ENCODE data around the gene DYNLL1.
"Not testable (repeated sequence)": the region's sequence is repeated elsewhere in the genome, so short reads cannot be mapped to it uniquely, and the experiment has no call there.

Gene DYNLL1

GRCh38 chr12:120475643-120476042, 20.3 kb upstream of the DYNLL1 start:
- DNase-seq: no peak

DNA sequence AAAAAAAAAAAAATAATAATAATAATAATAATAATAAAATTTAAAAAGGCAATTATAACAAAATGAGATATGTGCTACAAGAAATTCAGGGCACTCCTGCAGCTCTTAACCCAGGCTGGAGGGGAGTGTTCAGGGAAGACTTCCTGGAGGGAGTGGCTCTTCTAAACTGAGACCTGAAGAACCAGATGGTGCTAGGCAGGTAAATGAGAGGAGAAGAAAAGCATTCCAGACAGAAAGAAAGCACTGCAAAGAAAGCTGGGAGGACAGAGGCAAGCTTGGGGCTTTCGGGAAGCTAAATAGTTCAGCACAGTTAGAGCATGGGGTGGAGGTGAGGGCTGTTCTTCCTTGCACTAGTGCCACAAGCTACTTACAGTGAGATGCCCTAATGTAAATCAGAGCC, 16.5 kb upstream of the DYNLL1 start:
- no peak for DNase-seq

DNA sequence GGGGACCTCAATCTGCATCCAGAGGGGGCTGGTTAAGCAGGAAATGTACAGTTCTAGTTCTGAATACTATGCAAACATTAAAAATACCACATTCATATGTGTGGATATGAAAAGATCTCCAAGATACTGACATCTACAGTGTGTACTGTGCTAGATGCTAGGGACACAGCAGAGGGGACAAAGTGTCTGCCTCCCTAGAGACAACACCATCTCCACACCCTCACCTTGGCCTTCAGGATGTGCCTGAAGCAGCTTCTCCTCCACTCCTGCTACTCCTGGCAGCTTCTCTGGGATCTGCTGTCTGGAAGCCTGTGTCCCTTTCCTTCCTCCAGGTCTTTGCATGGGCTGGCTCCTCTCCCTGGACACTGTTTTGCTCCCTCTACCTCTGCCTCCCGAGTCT, 15.7 kb upstream of the DYNLL1 start:
- no peak for DNase-seq

DNA sequence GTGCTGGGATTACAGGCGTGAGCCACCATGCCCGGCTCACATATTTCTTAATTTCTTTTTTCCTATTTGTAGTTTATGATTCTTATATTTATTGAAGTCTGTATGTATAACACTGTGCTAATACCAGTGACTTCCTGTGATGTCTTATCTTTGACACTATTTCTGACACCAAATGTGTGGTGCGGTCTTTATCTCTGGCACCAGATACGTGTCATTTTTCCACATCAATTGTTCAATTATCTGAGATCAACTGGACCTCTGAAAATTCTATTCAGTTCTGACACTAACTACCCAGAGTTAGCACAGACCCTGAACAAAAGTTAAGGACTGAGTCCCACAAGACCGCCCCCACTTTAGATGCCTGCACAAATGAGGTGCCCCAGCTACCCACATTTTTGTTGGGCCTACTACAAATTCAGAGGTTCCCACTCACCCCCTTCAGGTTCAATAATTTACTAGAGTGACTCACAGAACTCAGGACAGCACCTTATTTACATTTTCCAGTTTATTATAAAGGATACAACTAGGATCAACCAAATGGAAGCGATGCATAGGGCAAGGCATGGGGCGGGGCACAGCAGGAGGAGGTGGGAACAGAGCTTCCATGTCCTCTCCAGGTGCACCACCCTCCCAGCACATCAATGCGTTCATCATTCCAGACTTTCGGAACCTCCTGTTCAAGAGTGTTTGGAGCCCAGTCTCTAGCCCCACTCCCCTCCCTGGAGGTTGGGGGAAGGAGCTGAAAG, 14.7 kb upstream of the DYNLL1 start:
- DNase-seq: no peak

DNA sequence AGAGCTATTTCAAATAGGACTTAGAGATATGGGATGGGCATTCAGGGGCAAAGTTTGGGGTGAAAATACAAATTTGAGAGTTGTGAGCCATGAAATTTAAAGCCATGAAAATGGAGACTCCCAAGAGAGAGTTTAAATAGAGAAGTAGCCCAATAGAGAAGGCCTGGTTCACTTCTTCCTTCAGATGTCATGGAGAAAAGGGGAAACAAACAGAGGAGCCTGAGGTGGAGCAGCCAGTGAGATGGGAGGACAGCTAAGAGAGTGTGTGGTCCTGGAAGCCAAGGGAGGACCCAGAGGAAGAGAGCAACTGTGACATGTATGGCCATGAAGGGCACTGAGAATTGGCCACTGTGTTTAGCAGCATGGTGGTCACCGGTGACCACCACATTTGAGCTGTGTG, 12.3 kb upstream of the DYNLL1 start:
- DNase-seq: no peak

- no peak for DNase-seq
These were observed 9.7 kb upstream of the DYNLL1 start for GRCh38 chr12:120485961-120486881.

DNA sequence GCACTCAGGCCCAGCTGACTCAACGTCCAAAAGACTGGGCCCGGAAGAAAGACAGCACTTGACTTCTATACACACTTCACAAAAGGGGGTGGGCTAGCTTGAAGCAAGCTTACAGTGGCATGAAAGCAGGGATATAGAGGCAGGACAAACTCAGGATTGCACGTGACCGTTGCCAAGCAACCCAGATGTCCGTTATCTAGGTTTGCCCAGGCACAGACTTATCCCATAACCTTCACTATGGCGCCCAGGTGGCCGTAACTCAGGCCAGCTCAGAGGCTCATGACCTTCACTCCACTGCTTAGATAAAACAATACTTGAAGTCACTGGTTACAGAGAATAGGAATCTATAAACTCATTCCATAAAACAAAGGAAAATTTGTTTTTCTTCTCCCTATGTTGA, 8.4 kb upstream of the DYNLL1 start:
- not testable (repeated sequence) for DNase-seq

GRCh38 chr12:120488057-120488640, 7.8 kb upstream of the DYNLL1 start:
- DNase-seq: no peak

GRCh38 chr12:120489018-120489417, 6.9 kb upstream of the DYNLL1 start:
- DNase-seq: no peak

DNA sequence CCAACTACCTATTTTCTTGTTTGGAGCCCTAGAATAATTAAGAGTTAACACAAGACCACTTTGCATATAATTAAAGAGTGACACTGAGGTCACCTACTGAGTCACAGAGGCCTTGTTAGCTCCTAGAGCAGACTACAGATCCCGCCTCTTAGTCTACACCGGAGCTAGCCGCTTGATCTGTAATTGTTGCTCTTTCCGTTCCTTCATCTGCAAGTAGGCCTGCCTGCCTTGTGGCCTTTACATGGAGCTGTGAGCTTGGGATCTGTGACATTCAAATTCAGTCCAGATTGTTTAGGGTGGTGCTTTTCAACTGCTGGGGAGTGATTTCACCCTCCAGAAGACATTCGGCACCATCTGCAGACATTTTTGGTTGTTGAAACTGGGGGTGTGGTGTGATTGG, 5.6 kb upstream of the DYNLL1 start:
- no peak for DNase-seq

DNA sequence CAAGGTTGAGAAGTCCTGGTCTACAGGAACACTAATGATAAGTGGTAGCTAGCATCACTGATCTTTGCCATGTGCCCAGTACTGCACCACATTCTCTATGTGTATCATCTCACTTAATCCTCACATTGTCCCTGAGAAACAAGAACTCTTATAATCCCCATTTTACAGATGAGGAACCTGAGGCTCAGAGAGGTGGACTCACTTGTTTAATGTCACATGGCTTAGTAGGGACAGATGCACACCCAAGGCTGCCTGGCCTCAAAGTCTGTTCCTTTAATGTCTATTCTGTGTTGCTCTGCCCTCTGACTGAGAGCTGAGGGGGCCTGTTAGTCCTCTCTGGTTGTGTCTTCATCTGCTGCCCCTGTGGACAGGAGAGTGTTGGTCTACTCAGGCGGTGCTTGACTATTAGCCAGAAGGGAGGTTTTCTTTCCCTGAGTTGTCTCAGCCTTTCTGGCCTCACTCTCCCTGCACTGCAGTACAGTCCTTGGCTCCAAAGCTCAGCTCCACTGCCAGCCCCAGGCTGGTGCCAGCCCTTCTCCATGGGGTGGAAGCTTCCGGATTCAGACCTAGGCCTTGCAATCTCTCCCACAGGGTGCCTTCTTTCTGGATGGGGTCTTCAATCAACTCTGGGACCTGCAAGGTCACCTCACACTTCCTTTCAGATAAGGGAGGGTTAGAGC, 4.9 kb upstream of the DYNLL1 start:
- DNase-seq: no peak

DNA sequence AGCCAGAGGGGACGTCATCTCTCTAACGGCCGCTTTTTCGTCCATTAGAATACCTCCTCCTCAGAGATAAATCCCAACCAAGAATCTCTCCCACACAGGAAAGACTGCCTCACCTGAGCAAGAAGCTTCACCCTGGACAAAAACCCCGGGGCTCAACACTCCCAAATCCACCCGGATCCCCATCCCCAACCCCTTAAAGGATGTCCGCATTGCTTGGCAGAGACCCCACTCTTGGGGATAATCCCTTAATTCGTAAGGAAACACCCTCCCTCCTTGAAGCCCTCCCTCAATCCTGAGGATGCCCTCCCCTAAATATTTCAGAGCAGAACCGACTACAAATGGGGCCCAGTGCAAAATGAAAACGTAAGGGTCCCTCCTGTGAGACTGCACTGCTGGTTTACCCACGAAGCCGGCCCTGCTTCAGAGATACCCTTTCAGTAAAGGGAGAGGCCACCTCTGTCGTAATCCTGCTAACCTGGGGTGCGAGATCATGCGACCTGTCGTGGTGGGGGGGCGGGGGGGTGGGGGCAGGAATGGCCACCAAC, 655 bp upstream of the DYNLL1 start:
- DNase-seq: no peak

- DNase-seq: peak; percentile 42 to 57
These were observed 764 bp downstream of the DYNLL1 start for GRCh38 chr12:120496413-120497340.

DNA sequence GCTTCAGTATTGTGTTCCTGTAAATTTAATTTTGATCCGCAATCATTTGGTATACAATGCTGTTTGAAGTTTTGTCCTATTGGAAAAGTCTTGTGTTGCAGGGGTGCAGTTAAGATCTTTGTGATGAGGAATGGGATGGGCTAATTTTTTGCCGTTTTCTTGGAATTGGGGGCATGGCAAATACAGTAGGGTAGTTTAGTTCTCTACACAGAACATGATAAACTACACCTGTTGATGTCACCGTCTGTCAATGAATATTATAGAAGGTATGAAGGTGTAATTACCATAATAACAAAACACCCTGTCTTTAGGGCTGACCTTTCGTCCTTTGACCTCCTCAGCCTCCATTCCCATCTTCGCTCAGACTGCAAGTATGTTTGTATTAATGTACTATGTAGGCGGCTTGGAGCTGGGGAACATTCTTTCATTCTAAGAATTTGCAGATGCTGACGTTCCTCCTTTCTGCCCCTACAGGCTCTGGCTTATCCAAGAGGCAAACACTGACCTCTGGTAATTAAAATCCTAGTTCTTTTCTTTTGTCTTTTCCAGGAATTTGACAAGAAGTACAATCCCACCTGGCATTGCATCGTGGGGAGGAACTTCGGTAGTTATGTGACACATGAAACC, 1.7 kb downstream of the DYNLL1 start:
- no peak for DNase-seq

DNA sequence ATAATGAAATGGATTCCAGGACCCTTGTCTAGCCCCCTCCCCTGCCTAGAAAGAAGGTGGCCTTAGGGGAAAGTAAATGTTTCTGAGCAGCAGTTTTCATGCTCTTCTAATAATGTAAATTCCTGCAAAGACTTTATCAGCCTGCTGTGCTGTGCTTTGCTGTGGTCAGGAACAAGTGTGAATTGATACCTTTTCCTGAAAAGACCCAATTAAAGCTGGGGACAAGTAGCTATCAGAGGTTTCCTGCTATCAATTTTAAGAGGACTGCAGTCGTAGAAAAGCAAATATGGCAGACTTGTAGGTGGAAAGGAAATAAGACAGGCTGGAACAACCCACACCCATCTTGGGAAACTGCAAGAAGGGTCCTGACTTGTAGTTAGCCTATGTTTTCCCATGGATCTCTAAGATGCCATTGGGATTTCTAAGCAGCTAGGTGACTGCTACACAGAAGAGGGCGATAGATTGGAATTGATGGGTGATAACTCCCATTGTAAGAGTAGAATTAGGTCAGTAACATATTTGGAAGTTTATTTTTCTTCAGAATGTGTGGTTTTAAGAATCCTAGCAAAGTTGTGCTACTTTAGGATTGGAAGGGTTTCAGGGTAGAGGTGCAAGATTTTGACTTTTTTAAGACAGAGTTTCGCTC, 3.1 kb downstream of the DYNLL1 start:
- DNase-seq: no peak

DNA sequence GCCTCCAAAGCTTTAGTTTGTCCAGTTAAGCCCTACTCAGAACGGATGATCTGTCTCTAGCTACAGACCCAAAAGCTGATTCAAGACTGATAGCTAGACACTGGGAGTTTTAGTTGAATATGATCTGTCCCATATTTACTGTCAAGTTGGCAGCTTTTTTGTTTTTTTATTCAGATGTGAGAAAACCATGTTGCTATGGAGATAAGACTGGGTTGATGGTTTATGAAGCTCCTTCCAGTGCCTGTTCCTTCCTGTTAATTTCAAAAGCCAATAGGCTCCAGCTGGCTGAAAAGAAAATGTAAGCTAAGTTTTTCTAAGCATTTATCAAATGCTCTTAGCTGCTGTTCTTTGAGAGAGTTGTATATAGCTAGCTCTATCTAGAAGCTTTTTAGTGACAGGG, 4.7 kb downstream of the DYNLL1 start:
- DNase-seq: no peak

DNA sequence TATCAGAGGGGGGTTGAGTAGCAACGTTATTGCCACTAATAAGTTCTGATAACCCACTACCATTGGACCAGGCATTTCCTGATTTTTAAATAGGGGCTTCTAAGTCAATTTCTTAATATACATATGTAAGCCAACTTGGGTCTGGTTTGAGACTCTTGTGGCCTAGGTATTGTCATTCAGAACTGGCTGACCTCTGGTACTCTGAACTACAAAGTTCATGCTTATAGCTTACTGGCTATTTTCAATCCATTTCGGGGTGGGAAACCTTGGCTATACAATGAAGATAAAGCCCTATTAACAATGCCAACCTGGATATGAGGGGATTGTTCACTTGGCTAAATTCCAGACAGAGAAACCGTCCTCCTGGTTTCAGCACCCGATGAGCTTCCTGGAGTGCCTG, 8.7 kb downstream of the DYNLL1 start:
- no peak for DNase-seq

DNA sequence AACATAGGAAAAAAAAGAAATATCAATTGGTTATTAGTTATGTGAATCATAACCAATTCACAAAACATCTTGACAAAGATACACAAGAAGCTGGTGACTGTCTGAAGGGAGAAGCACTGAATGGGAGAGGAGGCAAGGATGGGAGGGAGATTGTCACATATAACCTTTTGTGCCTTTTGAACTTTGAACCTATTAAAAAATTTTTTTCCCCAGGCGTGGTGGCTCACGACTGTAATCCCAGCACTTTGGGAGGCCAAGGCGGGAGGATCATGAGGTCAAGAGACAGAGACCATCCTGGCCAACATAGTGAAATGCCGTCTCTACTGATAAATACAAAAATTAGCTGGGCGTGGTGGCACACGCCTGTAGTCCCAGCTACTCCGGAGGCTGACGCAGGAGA, 12.6 kb downstream of the DYNLL1 start:
- DNase-seq: no peak

- no peak for DNase-seq
These were observed 18.1 kb downstream of the DYNLL1 start for GRCh38 chr12:120514002-120514401.

DNA sequence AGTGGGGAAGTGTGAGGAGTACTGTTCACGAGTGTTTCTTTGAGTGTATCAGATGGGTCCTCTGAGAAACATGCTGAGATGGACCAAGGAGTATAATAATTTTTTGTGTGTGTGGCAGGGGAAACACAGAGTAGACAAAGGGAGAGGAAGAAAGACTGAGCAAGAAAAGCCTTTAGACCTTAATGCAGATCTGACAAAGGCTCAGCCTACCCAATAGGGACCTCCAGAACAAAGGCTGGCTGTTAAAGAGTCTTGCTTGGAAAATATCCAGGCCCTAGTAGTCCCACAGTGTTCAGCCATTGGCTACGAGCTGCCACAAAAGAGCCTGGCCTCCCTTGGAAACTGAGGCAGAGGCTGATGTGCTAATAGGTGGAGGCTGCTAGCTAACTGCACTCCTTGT, 19.6 kb downstream of the DYNLL1 start:
- DNase-seq: no peak

DNA sequence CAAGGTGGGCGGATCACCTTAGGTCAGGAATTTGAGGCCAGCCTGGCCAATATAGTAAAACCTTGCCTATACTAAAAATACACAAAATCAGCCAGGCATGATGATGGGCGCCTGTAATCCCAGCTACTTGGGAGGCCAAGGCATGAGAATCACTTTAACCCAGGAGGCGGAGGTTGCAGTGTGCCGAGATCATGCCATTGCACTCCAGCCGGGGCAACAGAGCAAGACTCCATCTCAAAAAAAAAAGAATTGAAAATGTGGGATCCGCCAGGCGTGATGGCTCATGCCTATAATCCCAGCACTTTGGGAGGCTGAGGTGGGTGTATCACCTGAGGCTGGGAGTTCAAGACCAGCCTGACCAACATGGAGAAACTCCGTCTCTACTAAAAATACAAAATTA, 23.4 kb downstream of the DYNLL1 start:
- not testable (repeated sequence) for DNase-seq
